HG02571 (cell line): ENCODE results near the gene LFNG.

Source experiments
- ATAC-seq: cut with Tn5 transposase; IDR thresholded peaks from one replicate; pipeline ENCODE4 v1.9.1; 2021; ENCODE audit warnings: mild to moderate bottlenecking, moderate library complexity; ENCODE audit not compliant: unreplicated experiment

LFNG gene

DNA sequence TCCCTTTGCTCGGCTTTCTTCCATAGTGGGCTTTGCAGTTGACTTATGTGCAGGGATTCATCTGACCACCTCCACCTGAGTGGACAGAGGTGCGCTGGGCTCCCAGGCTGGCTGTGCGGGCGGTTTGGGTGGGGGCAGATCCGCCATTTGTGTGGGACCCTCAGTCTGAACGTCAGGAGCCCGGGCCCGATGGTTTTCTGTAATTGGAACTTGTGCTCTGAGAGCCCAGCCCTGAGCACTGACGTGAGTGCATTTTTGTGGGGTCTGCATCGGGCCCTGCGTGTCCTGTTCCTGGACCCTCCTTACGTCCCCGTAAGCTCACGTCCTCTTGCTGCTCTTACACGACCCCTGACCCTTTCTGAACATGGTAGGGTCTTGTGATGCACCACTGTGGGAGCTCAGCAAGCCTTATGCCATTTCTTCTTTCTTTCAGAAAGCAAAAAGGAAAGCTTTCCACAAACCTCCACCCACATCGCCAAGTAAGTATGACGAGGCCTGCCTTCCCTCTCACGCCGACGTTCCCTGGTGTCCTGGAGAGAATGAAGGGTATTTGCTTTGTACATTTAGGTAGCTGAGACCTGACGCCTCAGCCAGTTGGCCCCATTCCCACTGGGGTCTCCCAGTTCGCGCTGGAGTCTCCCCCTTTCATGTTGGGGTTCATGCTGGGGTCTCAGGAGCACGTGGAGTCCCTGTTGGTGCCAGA, 49.1 kb downstream of the LFNG start:
- no peak for ATAC-seq

DNA sequence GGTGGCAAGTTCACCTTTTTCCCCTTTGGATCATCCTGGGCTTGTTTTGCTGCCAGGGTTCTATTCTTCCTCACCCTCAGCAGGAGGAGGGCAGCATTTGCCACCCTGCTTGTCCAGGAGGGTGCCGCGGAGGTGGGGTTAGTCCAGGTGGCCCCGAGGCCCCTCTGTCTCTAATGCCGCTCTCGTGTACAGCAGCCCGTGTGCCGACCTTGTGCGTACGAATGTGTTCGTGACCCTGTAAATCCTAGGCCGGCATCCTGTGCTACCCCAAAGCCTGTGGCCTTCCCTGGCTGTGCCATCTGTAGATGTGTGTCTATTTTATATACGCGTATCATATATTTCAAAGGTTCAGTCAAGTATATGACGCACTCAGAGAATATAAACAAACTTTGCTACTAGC, 49.8 kb downstream of the LFNG start:
- ATAC-seq: no peak

DNA sequence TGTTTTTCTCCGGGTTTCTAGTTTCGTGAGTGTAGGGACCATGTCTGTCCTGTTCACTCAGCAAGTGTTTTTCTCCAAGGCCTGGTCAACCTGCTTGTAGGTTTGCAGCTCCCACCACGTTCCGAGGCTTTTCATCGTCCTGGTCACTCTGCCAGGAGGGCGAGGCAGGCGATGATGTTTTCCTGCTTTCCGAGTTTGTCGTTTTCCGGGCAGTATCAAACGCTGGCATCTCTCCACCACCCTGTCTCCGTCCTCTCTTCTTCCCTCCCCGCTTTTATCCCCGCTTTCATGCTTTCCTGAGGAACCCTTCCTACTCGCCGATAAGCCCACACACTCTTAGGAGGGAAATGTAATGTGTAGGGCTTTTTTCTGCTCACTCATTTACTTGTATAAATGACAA, 50.4 kb downstream of the LFNG start:
- no peak for ATAC-seq

DNA sequence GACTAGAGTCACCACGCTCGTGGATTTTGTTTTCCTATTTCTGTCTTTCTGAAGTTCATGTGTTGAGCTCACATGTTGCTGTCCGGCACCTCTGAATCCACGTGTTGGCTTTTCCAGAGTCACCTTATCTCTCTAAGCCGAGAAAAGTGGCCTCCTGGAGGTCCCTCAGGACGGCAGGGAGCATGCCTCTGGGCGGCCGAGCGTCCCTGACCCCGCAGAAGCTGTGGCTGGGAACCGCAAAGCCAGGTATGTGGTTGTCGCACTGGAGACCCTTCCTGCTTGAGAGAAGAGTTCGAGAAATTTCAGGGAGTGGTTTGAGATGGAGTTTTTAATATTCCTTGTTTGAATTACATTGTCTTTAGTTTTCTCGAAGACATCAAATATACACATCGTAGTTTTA, 51.8 kb downstream of the LFNG start:
- no peak for ATAC-seq

DNA sequence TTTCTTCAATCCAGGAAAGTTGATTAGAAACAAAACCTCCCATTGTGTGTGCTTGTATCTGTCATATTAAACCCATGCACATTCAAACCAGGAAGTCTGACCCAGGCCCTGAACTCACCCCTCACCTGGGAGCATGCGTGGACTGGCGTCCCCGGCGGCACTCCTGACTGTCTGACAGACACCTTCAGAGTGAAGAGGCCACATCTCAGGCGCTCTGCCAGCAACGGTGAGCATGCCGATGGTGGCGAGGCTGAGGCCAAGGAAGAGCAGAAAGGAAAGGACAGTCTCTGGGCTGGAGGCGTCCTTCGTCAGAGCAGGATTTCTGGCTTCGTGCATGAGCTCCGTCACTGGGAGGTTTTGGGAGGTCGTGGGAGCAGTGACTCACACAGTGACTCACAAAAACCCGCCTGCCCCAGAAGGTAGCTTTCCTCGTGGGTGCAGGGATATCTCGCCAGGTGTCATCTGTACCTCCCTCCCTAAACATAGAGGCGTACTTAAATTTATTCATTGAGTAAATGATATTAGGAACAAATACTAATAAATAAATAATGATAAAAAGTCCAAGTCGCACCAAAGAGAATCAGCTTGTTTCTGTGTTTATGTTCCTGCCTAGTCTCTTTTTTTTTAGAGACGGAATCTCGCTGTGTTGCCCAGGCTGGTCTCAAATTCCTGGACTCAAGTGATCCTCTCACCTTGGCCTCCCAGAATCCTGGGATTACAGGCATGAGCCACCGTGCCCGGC, 52.7 kb downstream of the LFNG start:
- ATAC-seq: no peak

DNA sequence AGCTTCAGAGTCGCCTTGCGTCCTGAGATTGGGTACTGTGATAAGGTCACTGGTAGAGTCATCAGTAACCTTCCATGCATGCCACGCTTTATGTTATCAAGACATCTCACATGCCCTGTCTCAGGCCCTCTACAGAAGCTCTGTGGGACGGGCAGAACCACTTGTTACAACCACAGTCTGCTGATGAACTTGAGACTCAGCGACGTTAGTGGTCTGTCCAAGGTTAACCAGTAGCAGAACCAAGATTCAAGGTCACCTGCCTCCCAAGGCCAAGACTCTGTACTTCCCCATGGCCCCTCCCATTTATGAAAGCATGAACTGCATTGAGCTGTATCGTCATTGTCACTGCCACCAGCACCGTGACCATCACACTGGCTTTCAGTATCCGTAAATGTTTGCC, 54.2 kb downstream of the LFNG start:
- ATAC-seq: no peak

DNA sequence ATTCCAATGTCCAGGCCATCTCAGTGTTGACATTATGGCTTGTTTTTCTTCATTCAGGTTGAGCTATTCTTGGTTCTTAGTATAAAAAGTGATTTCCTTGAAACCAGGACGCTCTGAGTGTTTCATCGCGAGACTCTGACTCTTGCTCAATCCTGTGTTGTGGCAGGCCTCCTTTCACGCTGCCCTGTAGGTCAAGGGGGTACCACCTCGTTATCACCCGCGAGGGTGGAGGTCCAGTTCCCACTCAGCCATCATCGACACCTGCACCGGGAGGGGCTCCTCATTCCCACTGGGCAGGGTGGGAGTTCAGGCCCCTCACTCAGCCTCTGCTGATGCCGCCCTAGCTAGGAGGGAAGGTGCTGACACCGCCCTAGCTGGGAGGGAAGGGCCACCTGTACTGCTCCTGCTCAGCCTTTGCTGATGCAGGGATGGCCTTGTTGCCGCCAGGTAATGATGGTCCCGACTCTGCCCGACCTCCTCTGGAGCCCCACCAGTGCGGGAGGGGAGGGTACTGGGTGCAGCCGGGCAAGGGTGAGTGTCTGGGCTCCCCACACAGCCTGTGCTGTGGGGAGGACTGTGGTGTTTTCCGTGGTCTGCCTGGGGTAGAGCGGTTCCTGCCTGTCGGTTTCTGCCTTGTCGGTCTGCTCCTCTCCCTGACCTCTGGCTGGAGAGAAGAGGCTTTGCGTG, 55.6 kb downstream of the LFNG start:
- no peak for ATAC-seq

DNA sequence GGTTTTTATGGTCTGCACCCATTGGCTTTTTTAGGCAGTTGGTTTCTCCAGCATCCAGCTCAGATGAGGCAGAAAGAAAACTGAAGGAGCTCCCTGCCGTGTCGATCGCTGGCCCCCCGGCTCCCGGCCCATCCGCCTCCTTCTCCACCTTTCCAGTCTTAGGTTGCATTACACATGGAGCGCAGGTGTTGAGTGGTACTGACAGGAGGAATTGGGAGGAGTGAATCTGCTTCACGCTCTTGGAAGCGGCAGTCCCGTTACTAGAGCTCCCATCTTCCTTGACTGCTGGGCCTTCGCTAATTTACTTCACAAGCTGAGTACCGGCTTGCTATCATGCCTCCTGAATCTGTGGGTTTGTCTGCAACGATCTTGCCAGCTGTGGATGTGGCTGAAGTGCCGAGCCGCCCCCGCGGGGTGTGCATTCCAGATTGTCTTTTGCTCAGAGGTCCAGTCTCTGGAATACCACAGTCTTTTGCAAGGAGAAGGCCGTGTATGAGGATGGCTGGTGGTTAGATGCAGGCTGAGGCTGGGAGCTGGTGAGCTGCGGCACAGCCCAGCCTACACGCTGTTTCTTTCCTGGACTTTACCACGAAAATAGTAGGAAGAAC, 56.3 kb downstream of the LFNG start:
- no peak for ATAC-seq

DNA sequence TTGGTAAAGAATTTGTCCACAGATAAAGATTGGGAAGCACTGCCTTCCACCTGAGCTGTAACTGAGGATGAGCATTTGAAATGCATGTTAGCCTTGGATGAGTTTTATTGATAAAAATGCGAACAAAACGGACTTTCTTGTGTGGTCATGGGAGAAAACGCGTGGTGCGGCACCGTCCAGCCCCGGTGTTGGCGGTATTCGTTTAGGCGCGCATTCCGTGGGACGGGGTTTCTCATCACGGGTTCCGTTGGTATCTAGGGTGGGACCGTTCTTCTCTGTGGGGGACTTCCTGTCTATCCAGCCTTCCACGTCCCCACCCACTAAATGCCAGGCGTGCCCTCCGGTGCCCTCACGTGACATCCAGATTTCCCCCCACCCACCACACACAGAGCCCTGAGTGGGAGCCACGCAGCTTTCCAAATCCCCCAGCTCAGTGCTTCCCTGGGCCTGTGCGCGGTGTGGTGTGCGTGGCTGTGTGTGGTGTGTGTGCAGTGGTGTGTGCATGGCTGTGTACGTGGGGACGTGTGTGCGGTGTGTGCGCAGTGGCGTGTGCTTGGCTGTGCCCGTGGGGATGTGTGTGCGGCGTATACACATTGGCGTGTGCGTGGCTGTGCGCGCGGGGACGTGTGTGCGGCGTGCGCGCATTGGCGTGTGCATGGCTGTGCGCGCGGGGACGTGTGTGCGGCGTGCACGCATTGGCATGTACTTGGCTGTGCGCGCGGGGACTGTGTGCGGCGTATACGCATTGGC, 57.3 kb downstream of the LFNG start:
- no peak for ATAC-seq
